PC-9 (cell line): ENCODE measurements around the gene DEAF1. TPM values are rescaled to one million over a fixed set of nuclear protein-coding genes. Genes with fewer than 3 reads are reported as not detected.
A peak's percentile ranks its signal among the peaks of the same experiment; 100 is the strongest.
"Not testable (repeated sequence)": the region's sequence is repeated elsewhere in the genome, so short reads cannot be mapped to it uniquely, and the experiment has no call there.

Experiments used
- BruUV-seq: library from RNA; stranded (reverse); fragments of 400-500 nt; replicated peaks from 2 replicates; lab custom pipeline; 2021; lab: Mats Ljungman, UMichigan
- CTCF ChIA-PET: fragments of 300-600 bp; sonication (Branson Sonifier 250); formaldehyde crosslinking; loops from one replicate; lab custom pipeline; 2022; ENCODE audit warnings: antibody characterized with exemption; lab: Charles Lee
- POLR2A ChIA-PET: fragments of 300-600 bp; sonication (Branson Sonifier 250); formaldehyde crosslinking; loops from one replicate; lab custom pipeline; 2022; ENCODE audit warnings: antibody characterized with exemption; ENCODE audit not compliant: unreplicated experiment; lab: Charles Lee
- DNase-seq, 2 experiments: peaks; one replicate each; pipeline versions ENCODE4 v3.0.0 to v3.0.0-alpha.2; 2015 to 2022; ENCODE audit warnings: mixed read lengths in 1 of 2
- H2AFZ ChIP-seq: fragments of 200-600 bp; sonication (generic); 2 replicates; pipeline ENCODE4 v1.8.1; 2017; ENCODE audit warnings: antibody characterized with exemption
- H3F3A ChIP-seq: fragments of 200-600 bp; sonication (generic); 2 replicates; pipeline ENCODE4 v1.8.1; 2017; ENCODE audit warnings: antibody characterized with exemption, mild to moderate bottlenecking, low read depth; ENCODE audit not compliant: insufficient read depth
- H3K27ac ChIP-seq: fragments of 200-600 bp; sonication (generic); 2 replicates; pipeline ENCODE4 v1.6.1; 2016; ENCODE audit warnings: mixed run types
- H3K27me3 ChIP-seq: fragments of 200-600 bp; sonication (generic); 2 replicates; pipeline ENCODE4 v1.6.1; 2016; ENCODE audit warnings: low read depth, mixed run types; ENCODE audit not compliant: insufficient read depth
- H3K36me3 ChIP-seq: fragments of 200-600 bp; sonication (generic); 2 replicates; pipeline ENCODE4 v1.6.1; 2016; ENCODE audit warnings: low read depth, mixed run types
- H3K4me1 ChIP-seq: fragments of 200-600 bp; sonication (generic); replicated peaks from 2 replicates; pipeline ENCODE4 v1.6.1; 2016; ENCODE audit warnings: mixed run types; ENCODE audit not compliant: insufficient read depth
- H3K4me2 ChIP-seq: fragments of 200-600 bp; sonication (generic); 2 replicates; pipeline ENCODE4 v1.6.1; 2017; ENCODE audit warnings: mixed run types
- H3K4me3 ChIP-seq: fragments of 200-600 bp; sonication (generic); 2 replicates; pipeline ENCODE4 v1.6.1; 2016; ENCODE audit warnings: mixed run types
- H3K79me2 ChIP-seq: fragments of 200-600 bp; sonication (generic); 2 replicates; pipeline ENCODE4 v1.6.1; 2017; ENCODE audit warnings: low read depth, mixed run types
- H3K9me2 ChIP-seq: fragments of 200-600 bp; sonication (generic); 2 replicates; pipeline ENCODE4 v1.8.1; 2017; ENCODE audit warnings: mild to moderate bottlenecking; ENCODE audit not compliant: insufficient read depth
- H3K9me3 ChIP-seq: fragments of 200-600 bp; sonication (generic); 2 replicates; pipeline ENCODE4 v1.8.1; 2016; ENCODE audit warnings: low read depth; ENCODE audit not compliant: insufficient read depth
- H4K20me1 ChIP-seq: fragments of 200-600 bp; sonication (generic); 2 replicates; pipeline ENCODE4 v1.8.1; 2017; ENCODE audit not compliant: insufficient read depth
- EZH2 ChIP-seq: fragments of 200-600 bp; sonication (generic); IDR thresholded peaks from 2 replicates; pipeline ENCODE4 v1.8.0; 2017; ENCODE audit warnings: antibody characterized with exemption, low read depth
- intact Hi-C: fragments of 100-400 bp; cut with micrococcal nuclease; formaldehyde crosslinking; loops from one replicate; pipeline ENCODE4 v1.10.0; 2022; ENCODE audit not compliant: unreplicated experiment
- total RNA-seq: library from RNA; stranded (reverse); gene quantifications from 2 replicates; pipeline ENCODE4 v1.2.3, GENCODE V29; 2021
- TF ChIP-seq, protein P1 (sequence below): fragments of 200-600 bp; sonication (generic); conservative IDR thresholded peaks from 2 replicates; pipeline ENCODE4 v1.6.1; 2017; ENCODE audit warnings: mixed run types, antibody characterized with exemption, mild to moderate bottlenecking, moderate library complexity

The DEAF1 gene
- total RNA-seq, 1 experiment from 2014 or later: 36.9 TPM

DNA sequence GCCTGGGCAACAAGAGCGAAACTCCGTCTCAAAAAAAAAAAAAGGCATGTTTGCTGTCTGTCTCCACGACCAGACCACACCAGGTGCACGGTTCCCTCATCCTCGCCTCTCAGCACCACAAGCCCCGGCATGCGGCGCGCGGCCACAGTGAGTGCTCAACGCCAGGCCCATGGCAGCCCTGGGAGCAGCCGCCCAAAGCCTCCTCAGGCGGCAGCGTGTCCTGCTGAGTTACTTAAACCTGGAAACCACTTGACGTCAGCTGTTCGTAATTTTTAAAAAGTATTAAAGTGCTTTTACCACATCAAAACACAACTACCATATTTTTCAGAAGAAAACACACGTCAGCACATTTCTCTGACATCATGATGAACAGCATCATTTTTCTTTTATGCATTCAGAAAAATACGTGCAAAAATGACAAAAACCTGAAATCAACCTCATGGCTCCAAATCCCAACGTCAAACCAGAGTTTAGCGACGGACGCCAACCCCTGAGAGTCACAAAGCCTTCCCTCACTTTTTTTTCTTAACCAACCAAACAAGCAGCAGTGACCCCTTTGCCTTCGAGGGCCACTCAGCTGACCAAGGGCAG, 2.1 kb downstream of the DEAF1 start:
- POLR2A ChIA-PET: interaction anchor here (0.5 kb wide), 1 partner anchor 285 kb away, joined by 3 read pairs; no protein-coding TSS in a partner anchor
- BruUV-seq: TSS peak; percentile 15

DNA sequence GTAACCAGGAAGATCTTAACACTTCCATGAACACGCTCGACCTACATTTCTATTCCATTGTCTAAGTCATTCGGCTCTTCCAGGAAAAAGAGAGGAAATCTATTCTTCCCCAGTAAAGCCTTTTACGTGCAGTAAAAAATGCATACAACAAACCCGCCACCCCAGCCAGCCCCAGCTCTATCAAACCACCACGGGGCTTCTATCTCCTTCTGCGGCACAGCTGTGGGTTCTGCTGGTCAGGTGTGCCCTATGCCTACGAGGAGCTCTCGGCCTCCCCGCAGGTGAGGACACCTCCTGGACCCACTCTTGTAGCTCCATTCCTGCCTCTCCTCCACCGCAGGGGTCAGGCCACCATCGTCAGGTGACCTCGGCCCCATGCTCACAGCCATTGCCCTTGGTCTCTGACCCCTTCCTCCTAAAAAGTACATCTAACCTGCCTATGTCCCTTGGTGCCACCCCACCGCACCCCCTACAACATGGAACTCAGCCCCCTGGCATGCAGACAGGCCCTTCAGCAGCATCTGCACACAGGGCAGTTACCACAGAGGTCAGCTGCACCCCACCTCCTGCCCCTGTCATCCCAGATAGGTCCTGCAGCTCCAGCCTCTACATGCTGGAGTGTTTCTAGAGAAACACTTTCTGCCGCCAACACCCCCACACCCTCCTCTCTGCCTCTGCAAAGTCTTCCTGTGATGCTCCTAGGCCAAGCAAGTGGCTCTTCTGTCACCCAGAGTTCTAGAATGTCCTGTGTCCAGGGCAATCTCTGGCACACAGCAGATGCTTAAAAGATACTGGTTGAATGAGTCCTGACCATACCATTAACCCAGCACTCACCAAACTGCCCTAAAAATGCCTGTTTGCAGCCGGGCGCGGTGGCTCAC, 3.1 kb downstream of the DEAF1 start:
- peaks cover 11% of the 10 kb centered on the region for H4K20me1 ChIP-seq
- H3K4me2 ChIP-seq: no peak overlapping the region
- no peak overlapping the region for H2AFZ ChIP-seq
- H3K79me2 ChIP-seq: peaks cover 41% of the 10 kb centered on the region
- ChIA-PET CTCF (no interaction called here), POLR2A (no interaction called here)
- no peak overlapping the region for H3K4me3 ChIP-seq
- H3K9me2 ChIP-seq: no peaks in the 10 kb centered on the region
- H3K27ac ChIP-seq: no peak overlapping the region
- BruUV-seq: no TSS peak
- H3K9me3 ChIP-seq: no peaks in the 10 kb centered on the region
- no peaks in the 10 kb centered on the region for H3K27me3 ChIP-seq
- intact Hi-C loops: no loop called here
- no peak for DNase-seq
- H3K4me1 ChIP-seq: peaks cover 19% of the 10 kb centered on the region; the same call in 1 of the 2 replicates
- no peaks in the 10 kb centered on the region for H3F3A ChIP-seq
- no peaks in the 10 kb centered on the region for H3K36me3 ChIP-seq
- TF ChIP-seq EZH2: no peak
- TF ChIP-seq, protein P1, sequence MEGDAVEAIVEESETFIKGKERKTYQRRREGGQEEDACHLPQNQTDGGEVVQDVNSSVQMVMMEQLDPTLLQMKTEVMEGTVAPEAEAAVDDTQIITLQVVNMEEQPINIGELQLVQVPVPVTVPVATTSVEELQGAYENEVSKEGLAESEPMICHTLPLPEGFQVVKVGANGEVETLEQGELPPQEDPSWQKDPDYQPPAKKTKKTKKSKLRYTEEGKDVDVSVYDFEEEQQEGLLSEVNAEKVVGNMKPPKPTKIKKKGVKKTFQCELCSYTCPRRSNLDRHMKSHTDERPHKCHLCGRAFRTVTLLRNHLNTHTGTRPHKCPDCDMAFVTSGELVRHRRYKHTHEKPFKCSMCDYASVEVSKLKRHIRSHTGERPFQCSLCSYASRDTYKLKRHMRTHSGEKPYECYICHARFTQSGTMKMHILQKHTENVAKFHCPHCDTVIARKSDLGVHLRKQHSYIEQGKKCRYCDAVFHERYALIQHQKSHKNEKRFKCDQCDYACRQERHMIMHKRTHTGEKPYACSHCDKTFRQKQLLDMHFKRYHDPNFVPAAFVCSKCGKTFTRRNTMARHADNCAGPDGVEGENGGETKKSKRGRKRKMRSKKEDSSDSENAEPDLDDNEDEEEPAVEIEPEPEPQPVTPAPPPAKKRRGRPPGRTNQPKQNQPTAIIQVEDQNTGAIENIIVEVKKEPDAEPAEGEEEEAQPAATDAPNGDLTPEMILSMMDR: no peak

More for the DNA sequence above, 2.1 kb downstream of the DEAF1 start:
- no peak overlapping the region for H3K27ac ChIP-seq
- no peaks in the 10 kb centered on the region for H3K27me3 ChIP-seq
- DNase-seq: no peak
- intact Hi-C loops: no loop called here
- H2AFZ ChIP-seq: no peak overlapping the region
- peaks cover 27% of the 10 kb centered on the region; the same call in 1 of the 2 replicates for H3K4me1 ChIP-seq
- TF ChIP-seq, protein P1: no peak
- TF ChIP-seq EZH2: no peak
- H3K79me2 ChIP-seq: peaks cover 50% of the 10 kb centered on the region
- CTCF ChIA-PET: no interaction called here
- H4K20me1 ChIP-seq: peaks cover 11% of the 10 kb centered on the region
- no peaks in the 10 kb centered on the region for H3K9me2 ChIP-seq
- no peaks in the 10 kb centered on the region for H3K36me3 ChIP-seq
- H3K4me2 ChIP-seq: peak overlapping the region; percentile 73; the same call in 1 of the 2 replicates
- no peaks in the 10 kb centered on the region; the same call in 1 of the 2 replicates for H3F3A ChIP-seq
- no peaks in the 10 kb centered on the region for H3K9me3 ChIP-seq
- no peak overlapping the region for H3K4me3 ChIP-seq

DNA sequence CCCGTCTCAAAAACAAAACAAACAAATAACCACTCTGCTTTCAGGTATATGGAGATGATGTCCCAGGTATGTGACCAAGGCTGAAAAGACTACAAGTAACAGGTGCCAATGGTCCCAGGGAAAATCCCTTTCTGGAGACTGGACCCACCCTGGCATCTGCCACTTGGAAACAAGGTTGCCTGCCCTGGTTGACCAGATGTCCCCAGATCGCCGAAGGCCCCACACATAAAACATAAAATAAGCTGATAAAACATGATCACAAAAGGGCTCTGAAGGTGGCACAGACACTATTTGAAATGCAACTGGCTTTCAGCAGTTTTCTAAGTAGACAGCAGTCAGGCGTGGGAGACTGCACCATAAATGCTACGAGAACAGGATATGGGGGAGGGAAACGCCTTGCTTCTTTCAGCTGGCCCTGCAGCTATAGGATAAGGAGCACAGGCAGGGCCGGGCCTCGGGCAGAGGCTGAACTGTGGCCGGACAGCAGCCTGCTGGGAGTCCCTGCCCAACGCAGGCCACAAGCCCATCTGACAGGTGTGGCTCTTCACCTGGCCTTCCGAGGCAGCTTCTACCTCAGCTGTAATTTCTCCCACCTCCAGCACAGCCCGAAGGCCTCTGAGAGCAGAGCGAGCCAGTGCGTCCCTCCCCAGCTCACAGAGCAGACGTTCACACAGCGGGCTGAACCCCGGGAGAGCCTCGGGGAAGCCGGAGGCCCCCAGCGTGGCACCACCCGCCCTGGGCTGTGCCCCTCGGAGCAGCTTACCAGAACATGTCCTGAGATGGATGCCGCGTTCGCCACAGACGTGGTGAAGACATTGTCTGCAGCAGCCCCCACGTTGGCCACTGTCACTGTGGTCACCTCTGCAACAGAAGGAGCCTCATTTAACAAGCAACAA, 4.0 kb downstream of the DEAF1 start:
- TF ChIP-seq, protein P1: no peak
- no peak for TF ChIP-seq EZH2
- no peak overlapping the region for H2AFZ ChIP-seq
- 0 out of 2 replicates have a peak, but pooled peaks cover 18% of the 10 kb centered on the region for H3K4me1 ChIP-seq
- intact Hi-C loops: no loop called here
- H3K36me3 ChIP-seq: no peaks in the 10 kb centered on the region
- peaks cover 34% of the 10 kb centered on the region for H3K79me2 ChIP-seq
- H3K27ac ChIP-seq: no peak overlapping the region
- CTCF ChIA-PET: no interaction called here
- no peaks in the 10 kb centered on the region for H3F3A ChIP-seq
- no peaks in the 10 kb centered on the region for H3K27me3 ChIP-seq
- no peak overlapping the region for H3K4me3 ChIP-seq
- no peak for DNase-seq
- H3K4me2 ChIP-seq: no peak overlapping the region
- peaks cover 11% of the 10 kb centered on the region for H4K20me1 ChIP-seq
- BruUV-seq: no TSS peak
- POLR2A ChIA-PET: no interaction called here
- no peaks in the 10 kb centered on the region for H3K9me2 ChIP-seq
- H3K9me3 ChIP-seq: no peaks in the 10 kb centered on the region

DNA sequence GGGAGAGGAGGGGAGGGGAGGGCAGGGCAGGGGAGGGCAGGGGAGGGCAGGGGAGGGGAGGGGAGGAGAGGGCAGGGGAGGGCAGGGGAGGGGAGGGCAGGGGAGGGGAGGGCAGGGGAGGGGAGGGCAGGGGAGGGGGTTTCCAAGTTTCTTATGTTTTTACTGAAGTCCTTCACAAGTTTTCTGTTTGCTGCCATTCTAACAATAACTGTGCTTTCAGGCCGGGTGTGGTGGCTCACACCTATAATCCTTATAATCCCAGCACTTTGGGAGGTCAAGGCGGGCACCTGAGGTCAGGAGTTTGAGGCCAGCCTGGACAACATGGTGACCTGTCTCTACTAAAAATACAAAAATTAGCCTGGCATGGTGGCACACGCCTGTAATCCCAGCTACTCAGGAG, 4.8 kb downstream of the DEAF1 start:
- H3K9me3 ChIP-seq, H3K27ac ChIP-seq, intact Hi-C loops, DNase-seq, CTCF ChIA-PET, POLR2A ChIA-PET, H2AFZ ChIP-seq, BruUV-seq, H3K9me2 ChIP-seq, H3K27me3 ChIP-seq, H3K4me3 ChIP-seq, H3F3A ChIP-seq, H3K4me2 ChIP-seq, H3K36me3 ChIP-seq: not testable (repeated sequence)
- peaks cover 34% of the 10 kb centered on the region for H3K79me2 ChIP-seq
- H3K4me1 ChIP-seq: 0 out of 2 replicates have a peak, but pooled peaks cover 18% of the 10 kb centered on the region
- H4K20me1 ChIP-seq: peaks cover 11% of the 10 kb centered on the region
